SKM-1 (cell line): Measurements from ENCODE around the gene WWC1.
"Not testable (repeated sequence)": the region's sequence is repeated elsewhere in the genome, so short reads cannot be mapped to it uniquely, and the experiment has no call there.

ENCODE experiments used
- DNase-seq: peaks from one replicate; lab custom pipeline; 2025; ENCODE audit not compliant: unreplicated experiment; lab: John Stamatoyannopoulos, UW

Gene WWC1

GRCh38 chr5:168434001-168434400 lies 142.6 kb downstream of the WWC1 start:
- no peak for DNase-seq

DNA sequence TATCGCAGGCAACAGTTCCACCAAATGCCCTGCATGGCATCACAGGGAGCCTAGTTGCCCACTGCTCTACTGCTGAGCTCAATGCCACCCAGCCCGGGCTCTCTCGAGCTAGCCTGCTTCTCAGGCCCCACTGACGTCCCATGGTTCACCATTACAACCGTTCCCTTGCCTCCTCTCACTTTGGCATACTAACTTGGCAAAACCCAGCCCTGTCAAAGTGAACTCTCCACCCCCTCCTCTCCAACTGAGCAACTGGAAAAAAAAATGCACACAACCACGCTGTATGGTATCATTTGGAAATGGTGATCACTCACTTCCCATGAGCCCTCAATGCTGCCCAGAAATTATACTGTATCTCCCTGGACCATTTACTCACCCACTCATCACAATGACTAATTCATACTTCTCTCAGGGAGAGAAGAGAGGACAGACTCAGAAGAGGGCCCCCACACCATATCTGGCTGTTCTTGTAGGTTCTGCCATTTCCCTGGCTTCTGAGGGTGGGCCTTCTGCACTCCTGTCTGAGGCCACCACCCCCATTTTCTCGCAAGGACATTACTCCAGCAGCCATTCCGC lies 143.4 kb downstream of the WWC1 start:
- no peak for DNase-seq

DNA sequence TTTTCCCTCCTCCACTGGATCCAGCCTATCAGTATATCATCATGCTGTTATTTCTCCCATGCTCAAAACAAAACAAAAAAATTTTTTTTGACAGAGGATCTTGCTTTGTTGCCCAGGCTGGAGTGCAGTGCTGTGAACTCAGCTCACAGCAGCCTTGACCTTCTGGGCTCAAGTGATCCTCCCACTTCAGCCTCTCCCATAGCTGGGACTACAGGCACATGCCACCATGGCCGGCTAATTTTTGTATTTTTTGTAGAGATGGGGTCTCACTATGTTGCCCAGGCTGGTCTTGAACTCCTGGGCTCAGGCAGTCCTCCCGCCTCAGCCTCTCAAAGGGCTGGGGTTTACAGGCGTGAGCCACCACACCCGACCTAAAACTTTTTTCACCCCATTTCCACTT lies 143.9 kb downstream of the WWC1 start:
- DNase-seq, result not testable (repeated sequence)

DNA sequence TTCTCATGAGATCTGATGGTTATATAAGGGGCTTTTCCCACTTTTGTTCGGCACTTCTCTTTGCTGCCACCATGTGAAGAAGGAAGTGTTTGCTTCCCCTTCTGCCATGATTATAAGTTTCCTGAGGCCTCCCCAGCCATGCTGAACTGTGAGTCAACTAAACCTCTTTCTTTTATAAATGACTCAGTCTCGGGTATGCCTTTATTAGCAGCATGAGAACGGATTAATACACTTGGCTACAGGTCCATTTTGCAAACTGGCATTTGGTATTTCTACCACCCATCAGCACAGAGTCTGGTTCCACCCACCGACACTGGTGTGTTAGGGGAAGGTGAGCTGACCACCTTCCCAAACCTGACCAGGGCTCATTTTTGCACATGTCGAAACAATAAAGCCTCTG lies 146.9 kb downstream of the WWC1 start:
- no peak for DNase-seq

DNA sequence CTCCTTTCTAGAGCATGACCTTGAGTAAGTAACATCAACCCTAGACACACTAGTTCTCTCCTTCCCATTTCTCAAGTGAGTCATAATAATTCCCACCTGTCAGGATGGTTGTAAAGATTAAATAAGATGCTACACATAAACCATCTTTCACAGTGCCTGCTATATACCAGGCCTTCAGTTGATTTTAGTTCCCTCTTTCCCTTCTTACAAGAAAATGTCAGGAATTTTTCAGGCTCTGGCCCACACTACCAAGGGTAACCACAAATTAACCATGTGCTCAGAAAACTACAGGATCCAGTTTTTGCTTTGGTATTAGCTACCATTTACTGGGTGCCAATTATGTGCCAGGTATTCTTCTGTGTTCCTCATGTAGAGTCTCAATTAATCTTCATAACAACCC lies 152.1 kb downstream of the WWC1 start:
- no peak for DNase-seq

DNA sequence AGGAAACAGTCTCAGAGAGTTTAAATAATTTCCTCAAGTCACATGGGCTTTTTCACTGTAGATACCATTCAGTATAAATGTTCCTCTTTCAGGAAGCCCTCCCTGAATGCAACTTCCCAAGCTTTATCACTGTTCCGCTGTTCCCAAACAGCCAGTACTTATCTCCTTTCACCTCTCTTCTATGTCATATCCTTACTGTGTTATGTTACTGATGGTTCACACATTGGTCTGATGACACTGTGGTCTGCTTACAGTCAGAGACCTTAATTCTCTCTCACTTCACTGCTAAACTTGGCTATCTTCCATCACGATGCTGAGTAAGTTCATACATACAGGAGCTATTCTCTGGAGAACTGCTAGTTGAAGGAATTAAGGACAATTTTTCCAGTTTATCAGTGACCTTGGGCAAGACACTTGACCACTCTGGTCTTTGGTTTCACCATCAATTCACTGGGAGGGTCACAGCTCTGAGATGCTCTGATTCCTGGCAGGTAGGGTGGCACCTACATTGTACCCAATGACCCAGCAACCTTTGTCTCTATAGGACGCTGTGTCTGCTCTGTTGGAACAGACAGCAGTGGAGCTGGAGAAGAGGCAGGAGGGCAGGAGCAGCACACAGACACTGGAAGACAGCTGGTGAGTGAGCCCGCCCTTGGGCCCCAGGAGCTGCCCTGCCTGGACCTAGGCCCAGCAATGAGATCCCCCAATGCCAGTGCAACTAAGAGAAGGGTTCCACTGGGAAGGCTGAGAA lies 152.7 kb downstream of the WWC1 start:
- DNase-seq, result no peak

DNA sequence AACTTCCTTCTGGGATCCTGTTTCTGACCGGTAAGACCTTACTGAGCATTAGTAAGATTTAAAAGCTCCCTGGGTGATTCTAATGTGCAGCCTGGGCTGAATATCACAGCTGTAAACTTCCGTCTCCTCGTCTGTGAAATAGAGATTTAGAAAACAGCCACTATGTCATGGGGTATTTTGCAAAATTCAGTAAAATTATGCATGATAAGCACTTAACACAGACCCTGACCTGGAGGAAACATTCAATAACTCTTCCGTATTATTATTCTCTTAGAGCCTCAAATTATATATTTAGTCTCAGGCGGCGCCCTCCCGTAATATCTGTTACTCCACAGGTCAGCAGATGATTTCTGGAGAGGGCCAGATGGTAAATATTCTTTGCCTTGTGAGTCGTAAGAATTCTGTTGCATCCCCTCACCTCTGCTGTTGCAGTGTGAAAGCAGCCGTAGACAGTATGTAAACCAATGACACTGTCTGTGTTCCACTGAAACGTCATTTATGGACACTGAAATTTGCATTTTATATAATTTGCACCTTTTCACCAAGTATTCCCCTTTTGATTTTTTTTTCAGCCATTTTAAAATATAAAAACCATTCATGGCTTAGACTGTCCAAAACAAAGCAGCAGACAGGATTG lies 155.7 kb downstream of the WWC1 start:
- DNase-seq, result no peak

- DNase-seq, result no peak
Observed at GRCh38 chr5:168447808-168448207, 156.4 kb downstream of the WWC1 start.

GRCh38 chr5:168449166-168449565 lies 157.7 kb downstream of the WWC1 start:
- no peak for DNase-seq

- no peak for DNase-seq
Observed at GRCh38 chr5:168451565-168451964, 160.1 kb downstream of the WWC1 start.

GRCh38 chr5:168455201-168455600 lies 163.8 kb downstream of the WWC1 start:
- no peak for DNase-seq

GRCh38 chr5:168457542-168457941 lies 166.1 kb downstream of the WWC1 start:
- no peak for DNase-seq

DNA sequence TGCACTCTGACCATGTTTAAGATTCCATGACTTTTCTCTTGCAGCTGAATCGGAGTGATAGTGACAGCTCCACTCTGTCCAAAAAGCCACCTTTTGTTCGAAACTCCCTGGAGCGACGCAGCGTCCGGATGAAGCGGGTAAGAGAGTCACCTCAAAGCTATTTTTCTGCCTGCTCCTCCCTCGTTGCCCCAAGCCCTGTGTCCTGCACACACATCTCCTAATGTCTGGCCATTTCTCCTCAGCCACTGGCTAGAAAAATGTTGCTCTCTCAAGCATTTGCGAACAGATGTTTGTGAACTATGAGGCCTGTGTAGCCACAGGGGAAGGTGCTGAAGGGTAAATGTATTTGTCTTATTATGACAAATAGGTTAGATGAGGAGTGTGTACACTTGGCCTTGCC lies 169.2 kb downstream of the WWC1 start:
- no peak for DNase-seq

DNA sequence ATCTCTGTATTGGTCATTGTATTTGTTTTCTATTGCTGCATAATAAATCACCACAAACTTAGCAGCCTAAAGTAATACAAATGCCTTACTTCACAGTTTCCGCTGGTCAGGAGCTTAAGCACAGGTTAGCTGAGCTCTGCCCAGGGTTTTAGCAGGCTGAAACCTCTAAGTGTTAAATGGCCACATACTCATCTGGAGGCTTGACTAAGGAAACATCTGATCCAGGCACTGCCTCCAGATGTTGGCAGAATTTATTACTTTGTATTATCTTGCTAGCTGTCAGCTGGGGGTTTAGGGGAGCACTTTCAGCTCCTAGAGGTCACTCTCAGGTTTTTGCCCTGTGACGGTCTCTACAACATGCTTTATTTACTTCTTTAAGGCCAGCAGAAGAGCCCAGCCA lies 171.6 kb downstream of the WWC1 start:
- no peak for DNase-seq

GRCh38 chr5:168464214-168464613 lies 172.8 kb downstream of the WWC1 start:
- no peak for DNase-seq

DNA sequence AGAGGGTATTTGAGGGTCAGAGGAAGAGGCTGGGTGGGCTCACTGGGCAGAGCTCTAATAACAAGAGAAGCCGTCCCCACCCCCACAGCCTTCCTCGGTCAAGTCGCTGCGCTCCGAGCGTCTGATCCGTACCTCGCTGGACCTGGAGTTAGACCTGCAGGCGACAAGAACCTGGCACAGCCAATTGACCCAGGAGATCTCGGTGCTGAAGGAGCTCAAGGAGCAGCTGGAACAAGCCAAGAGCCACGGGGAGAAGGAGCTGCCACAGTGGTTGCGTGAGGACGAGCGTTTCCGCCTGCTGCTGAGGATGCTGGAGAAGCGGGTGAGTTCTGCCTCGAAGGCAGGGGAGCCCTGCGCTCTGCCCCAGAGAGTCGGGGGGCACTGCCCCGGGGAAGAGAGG lies 173.2 kb downstream of the WWC1 start:
- no peak for DNase-seq

- DNase-seq, result no peak
Observed at GRCh38 chr5:168467755-168468330, 176.4 kb downstream of the WWC1 start.

DNA sequence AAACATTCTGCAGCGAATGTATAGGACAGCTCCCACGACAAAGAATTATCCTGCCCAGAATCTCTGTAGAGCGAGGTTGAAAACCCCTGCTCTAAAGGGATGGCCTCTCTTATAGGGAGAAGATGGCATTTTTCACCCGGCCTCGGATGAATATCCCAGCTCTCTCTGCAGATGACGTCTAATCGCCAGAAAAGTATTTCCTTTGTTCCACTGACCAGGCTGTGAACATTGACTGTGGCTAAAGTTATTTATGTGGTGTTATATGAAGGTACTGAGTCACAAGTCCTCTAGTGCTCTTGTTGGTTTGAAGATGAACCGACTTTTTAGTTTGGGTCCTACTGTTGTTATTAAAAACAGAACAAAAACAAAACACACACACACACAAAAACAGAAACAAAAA lies 177.4 kb downstream of the WWC1 start:
- DNase-seq, result no peak

- no peak for DNase-seq
Observed at GRCh38 chr5:168469816-168470215, 178.4 kb downstream of the WWC1 start.

DNA sequence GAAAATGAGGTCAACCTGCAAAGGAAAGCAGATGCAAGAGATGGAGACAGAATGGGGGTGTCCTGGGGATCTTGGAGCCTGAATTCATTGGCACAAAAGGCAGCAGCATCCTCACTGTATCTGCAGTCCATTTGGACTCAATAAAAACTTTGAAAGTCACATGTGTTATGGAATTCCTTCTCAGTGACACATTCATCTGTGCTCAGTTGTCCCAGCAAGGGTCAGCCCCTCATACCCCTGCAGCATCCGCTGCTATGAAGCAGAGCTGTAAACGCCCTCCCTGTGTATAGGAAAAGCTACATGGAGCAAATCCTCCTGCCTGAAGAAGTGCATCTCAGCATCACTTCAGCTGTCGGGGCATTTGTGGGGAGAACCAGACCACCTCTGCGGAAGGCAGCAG lies 180.3 kb downstream of the WWC1 start:
- DNase-seq, result no peak

- no peak for DNase-seq
Observed at GRCh38 chr5:168472329-168472728, 180.9 kb downstream of the WWC1 start.

DNA sequence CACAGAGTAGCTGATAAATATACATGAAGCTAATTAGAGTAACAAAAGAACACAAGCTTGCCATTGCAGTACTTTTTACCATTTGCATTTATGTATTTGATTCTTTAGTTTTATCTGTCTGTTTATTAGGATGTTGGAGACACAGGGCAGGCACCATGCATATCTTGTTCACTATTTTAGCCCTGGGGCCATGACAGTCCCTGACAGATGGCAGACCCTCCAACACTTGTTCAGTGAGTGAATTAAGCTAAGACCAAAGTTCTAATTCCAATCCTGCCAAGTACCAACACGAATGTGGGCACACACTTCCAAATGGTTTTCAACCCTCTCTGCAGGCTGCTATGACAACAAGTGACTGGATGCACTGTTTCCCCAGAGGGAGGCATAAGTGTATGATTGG lies 182.9 kb downstream of the WWC1 start:
- no peak for DNase-seq
